Motor neuron (in vitro differentiated cells): Measurements from ENCODE around the gene TGFB2. TPM values are rescaled to one million over a fixed set of nuclear protein-coding genes. Genes with fewer than 3 reads are reported as not detected.

Experiments
- ATAC-seq, 8 experiments: fragments of 200-7000 bp; cut with Tn5 transposase; replicated peaks in 6 of 8; 2 replicates each; pipeline ENCODE4 v1.8.0; 2021; ENCODE audit warnings: mild to moderate bottlenecking in 8 of 8, moderate library complexity in 8 of 8
- H3K27ac ChIP-seq, 2 donors: fragments of 250-450 bp; sonication (Bioruptor Pico); 2 replicates each; pipeline ENCODE4 v1.9.0; 2021; ENCODE audit warnings: antibody characterized with exemption in 2 of 2, mild to moderate bottlenecking in 2 of 2, moderate library complexity in 1 of 2
- H3K4me1 ChIP-seq, 2 donors: fragments of 250-450 bp; sonication (Bioruptor Pico); replicated peaks in 1 of 2; 2 replicates each; pipeline ENCODE4 v1.6.1; 2021; ENCODE audit warnings: antibody characterized with exemption in 2 of 2, mild to moderate bottlenecking in 2 of 2, moderate library complexity in 1 of 2
- H3K4me3 ChIP-seq, 5 donors: fragments of 250-450 bp; sonication (Bioruptor Pico); 2 replicates each; pipeline ENCODE4 v1.9.0; 2021; ENCODE audit warnings: antibody characterized with exemption in 5 of 5, mild to moderate bottlenecking in 5 of 5, moderate library complexity in 4 of 5
- WGBS, 10 experiments: fragments of 450-650 bp; shearing (Covaris generic); methylation state at CpG; one replicate each; pipeline ENCODE4 v1.0.0; 2022; 5-methylcytosine and 5-hydroxymethylcytosine counted together
- in situ Hi-C, 9 experiments: fragments of 400-800 bp; cut with MboI; loops; one replicate each; pipeline ENCODE4 v1.15.0; 2021; ENCODE audit warnings: low sequenced_read_pairs in 9 of 9, low pct_unique_long_range_greater_than_20kb in 2 of 9; ENCODE audit not compliant: unreplicated experiment in 9 of 9
- total RNA-seq, 8 experiments: library from RNA; unstranded; fragments of 300-600 nt; gene quantifications; 2 replicates each; pipeline versions ENCODE4 v1.2.3 to v1.2.4, GENCODE V29; 2022

Gene TGFB2
- total RNA-seq, 8 experiments from 2014 or later, result 0.10 to 118 (median 16.1) TPM

- no peak for ATAC-seq
- WGBS, 10 experiments, result 50 to 96% (median 70%) methylated on average over 1 to 3 of the region's 3 CpGs; no CpG with 5 or more reads in 1 of the 10 experiments
- H3K4me3 ChIP-seq, result no peak overlapping the region
- in situ Hi-C loops, result no loop called here
- no peak overlapping the region for H3K27ac ChIP-seq
- H3K4me1 ChIP-seq, result peaks cover 0 to 7% of the 10 kb centered on the region in 2 donors
These were observed 106.3 kb downstream of the TGFB2 start for GRCh38 chr1:218451415-218451814.

DNA sequence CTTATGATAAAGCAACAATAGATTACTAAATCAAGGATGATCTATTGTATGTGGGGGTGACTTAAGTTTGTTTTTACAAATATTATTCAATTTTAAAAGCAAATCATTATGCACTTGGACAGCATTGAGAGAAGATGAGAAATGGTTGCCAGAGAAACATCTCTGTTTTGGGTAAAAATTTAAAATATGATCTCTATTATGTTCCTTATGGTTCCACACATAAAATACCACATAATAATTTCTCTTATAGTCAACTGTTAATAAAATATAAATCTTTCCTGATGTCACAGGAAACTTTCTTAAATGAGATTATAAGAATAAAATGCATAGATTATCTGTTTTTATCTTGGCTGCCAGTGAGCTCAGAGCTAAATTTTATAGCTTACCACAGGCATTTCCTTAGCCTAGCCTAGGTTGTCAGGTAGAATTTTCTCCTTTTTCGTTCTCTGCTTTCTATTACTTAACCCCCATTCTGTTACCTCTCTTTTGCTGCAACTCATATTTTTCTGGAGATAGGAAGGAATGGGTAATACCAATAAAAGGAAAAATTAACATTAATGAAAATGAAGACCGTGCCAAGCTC is 109.7 kb downstream of the TGFB2 start:
- ATAC-seq, result no peak
- in situ Hi-C loops, result no loop called here

DNA sequence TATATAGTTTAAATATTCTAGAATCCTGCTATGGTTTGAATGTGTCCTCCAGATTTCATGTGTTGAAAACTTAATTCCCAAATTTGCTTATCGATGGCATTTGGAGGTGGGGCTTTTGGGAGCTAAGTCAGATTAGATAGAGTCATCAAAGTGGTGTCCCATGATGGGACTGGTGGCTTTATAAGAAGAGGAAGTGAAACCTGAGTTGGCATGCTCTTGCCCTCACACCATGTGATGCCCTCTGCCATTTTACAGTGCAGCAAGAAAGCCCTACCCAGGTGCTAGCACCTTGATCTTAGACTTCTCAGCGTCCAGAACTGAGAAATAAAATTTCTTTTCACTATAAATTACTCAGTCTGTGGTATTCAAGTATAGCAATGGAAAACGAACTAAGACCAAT is 111.3 kb downstream of the TGFB2 start:
- H3K27ac ChIP-seq, result no peak overlapping the region
- peaks cover 15 to 20% of the 10 kb centered on the region in 2 donors for H3K4me1 ChIP-seq
- ATAC-seq, result no peak
- 50 to 95% (median 81%) methylated on average over 1 to 3 of the region's 3 CpGs for WGBS, 10 experiments
- H3K4me3 ChIP-seq, result no peak overlapping the region
- in situ Hi-C loops, result no loop called here

More for the DNA sequence above, 109.7 kb downstream of the TGFB2 start:
- WGBS, 10 experiments, result 50 to 93% (median 83%) methylated on average over 1 to 2 of the region's 2 CpGs; no CpG with 5 or more reads in 1 of the 10 experiments
- Histone ChIP-seq H3K27ac (no peak overlapping the region), H3K4me1 (peaks cover 6 to 11% of the 10 kb centered on the region in 2 donors), H3K4me3 (no peak overlapping the region)

DNA sequence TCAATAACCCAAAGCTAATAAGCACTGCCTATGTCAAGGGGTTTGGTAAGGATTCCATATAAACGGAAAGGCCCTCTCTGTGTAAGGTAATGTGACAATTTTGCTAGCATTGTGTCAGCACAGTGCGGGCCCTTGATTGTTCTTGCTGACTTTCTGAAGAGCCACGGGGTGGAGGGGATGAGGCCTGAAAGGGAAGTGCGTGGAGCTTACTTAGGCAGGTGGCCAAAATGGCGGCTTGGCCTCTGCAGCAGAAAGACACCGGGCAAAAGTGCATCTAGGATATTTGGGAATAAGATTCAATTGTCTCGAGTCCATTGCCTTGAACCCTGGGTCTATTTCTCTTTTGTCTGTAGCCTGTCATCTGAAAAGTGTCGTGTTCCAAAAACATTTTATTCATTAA is 114.3 kb downstream of the TGFB2 start:
- 75 to 100% (median 83%) methylated on average over 1 to 8 of the region's 8 CpGs for WGBS, 10 experiments
- peak in 1 of 8 experiments; percentile 4 for ATAC-seq
- H3K27ac ChIP-seq, result peak overlapping the region in 1 of 2 donors; percentile 27
- in situ Hi-C loops, result no loop called here
- no peak overlapping the region for H3K4me3 ChIP-seq
- H3K4me1 ChIP-seq, result peaks cover 21 to 22% of the 10 kb centered on the region in 2 donors

GRCh38 chr1:218459878-218460711 is 115.0 kb downstream of the TGFB2 start:
- Histone ChIP-seq H3K4me3 (no peak overlapping the region), H3K27ac (peak overlapping the region in 1 of 2 donors; percentile 27), H3K4me1 (peaks cover 21 to 22% of the 10 kb centered on the region in 2 donors)
- peak; percentile 83 to 95 (median 88) for ATAC-seq
- 0 to 70% (median 25%) methylated on average over 1 to 6 of the region's 6 CpGs; no CpG with 5 or more reads in 1 of the 10 experiments for WGBS, 10 experiments
- in situ Hi-C loops, result no loop called here

DNA sequence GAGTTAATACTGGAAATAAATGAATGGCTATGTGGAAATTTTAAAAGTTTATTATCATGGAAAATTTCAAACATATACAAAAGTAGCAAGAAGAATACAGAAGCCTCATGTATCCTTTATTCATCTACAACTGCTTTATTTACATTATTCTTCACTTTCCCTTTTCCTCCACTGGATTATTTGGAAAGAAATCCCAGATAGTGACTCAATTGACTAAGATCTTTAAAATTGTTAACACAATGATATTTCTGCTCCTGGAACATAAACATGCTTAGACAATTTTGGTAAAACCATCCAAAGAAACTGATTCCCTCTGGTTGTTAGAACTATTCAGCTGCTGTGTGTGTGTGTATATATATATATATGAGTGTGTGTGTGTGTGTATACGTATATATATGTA is 116.2 kb downstream of the TGFB2 start:
- H3K4me1 ChIP-seq, result peaks cover 21 to 22% of the 10 kb centered on the region in 2 donors
- ATAC-seq, result no peak
- H3K27ac ChIP-seq, result no peak overlapping the region
- no peak overlapping the region for H3K4me3 ChIP-seq
- WGBS, 10 experiments, result 50 to 100% (median 67%) methylated on average over 1 of the region's 1 CpG; no CpG with 5 or more reads in 6 of the 10 experiments
- in situ Hi-C loops, result no loop called here

GRCh38 chr1:218462116-218462515 is 117.0 kb downstream of the TGFB2 start:
- WGBS, 10 experiments, result 86 to 94% (median 90%) methylated on average over 1 to 4 of the region's 4 CpGs; no CpG with 5 or more reads in 1 of the 10 experiments
- Histone ChIP-seq H3K4me1 (peaks cover 21 to 25% of the 10 kb centered on the region in 2 donors), H3K27ac (no peak overlapping the region), H3K4me3 (no peak overlapping the region)
- ATAC-seq, result no peak
- in situ Hi-C loops, result no loop called here

DNA sequence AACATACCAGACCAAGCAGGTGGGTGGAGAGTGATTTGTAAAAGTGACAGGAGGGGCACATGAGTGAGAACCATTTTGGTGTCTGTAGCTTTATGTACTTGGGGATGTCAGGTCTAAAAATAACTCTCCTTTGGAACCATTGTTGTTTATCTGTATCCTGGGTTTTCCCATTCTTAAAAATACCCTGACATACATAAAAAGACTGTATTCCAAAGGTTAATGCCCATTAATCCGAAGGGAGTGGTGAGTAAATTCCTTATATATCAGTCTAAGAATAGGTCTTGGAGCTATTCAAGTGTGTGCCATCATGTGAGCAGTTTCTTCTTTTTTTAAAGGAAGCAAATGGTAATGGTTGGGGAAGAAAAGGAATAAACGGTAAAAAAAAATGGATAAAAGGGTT is 117.5 kb downstream of the TGFB2 start:
- Histone ChIP-seq H3K4me3 (no peak overlapping the region), H3K4me1 (peaks cover 21 to 27% of the 10 kb centered on the region in 2 donors), H3K27ac (no peak overlapping the region)
- in situ Hi-C loops, result no loop called here
- no peak for ATAC-seq
- 33 to 85% (median 76%) methylated on average over 1 to 2 of the region's 2 CpGs for WGBS, 10 experiments

GRCh38 chr1:218463194-218464156 is 118.3 kb downstream of the TGFB2 start:
- Histone ChIP-seq H3K27ac (no peak overlapping the region), H3K4me1 (peaks cover 21 to 27% of the 10 kb centered on the region in 2 donors), H3K4me3 (no peak overlapping the region)
- in situ Hi-C loops, result no loop called here
- 11 to 87% (median 80%) methylated on average over 2 to 14 of the region's 14 CpGs for WGBS, 10 experiments
- ATAC-seq, result peak in 5 of 8 experiments; percentile 18 to 42 (median 39)

GRCh38 chr1:218464871-218465270 is 119.7 kb downstream of the TGFB2 start:
- 86 to 100% (median 100%) methylated on average over 1 to 2 of the region's 2 CpGs; no CpG with 5 or more reads in 1 of the 10 experiments for WGBS, 10 experiments

DNA sequence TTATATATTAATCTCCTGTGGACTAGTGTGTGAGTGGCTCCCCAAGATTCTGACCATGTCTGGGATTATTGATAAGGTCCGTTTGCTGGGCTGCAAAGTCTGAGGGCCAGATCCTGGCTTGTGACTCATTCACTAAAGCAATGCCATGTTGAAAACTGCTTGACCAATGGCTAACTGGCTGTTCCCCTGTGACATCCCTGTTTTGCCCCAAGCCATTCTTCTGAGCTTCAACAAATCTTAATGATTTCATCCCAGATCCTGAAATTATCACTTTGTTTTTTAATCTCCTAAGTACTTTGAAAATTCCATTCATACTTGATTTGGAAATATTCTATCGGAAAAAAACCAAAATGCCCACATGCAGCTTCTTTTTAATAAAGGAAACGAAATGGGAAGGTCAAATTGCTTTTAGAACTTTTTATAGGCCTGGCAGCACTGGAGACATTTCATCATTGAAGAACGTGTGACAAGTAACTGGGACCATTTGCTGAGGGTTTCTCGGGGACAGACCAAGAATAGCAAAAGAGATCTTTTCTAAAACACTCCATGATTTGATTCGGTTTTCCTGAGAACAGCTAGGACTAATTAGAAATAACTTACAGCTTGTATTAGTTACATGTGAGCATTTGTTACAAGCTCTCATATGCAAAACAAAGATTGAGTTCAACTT is 121.3 kb downstream of the TGFB2 start:
- Histone ChIP-seq H3K4me3 (no peak overlapping the region), H3K4me1 (peaks cover 6 to 14% of the 10 kb centered on the region in 2 donors), H3K27ac (no peak overlapping the region)
- in situ Hi-C loops, result no loop called here
- no peak for ATAC-seq
- WGBS, 10 experiments, result 9 to 99% (median 82%) methylated on average over 1 to 6 of the region's 6 CpGs

More at GRCh38 chr1:218464871-218465270, 119.7 kb downstream of the TGFB2 start:
- Histone ChIP-seq H3K27ac (no peak overlapping the region), H3K4me3 (no peak overlapping the region), H3K4me1 (peaks cover 15 to 22% of the 10 kb centered on the region in 2 donors)
- in situ Hi-C loops, result no loop called here
- ATAC-seq, result no peak
